ENCODE measurements around the gene LTF.

The LTF gene

GRCh38 chr3:46416811-46417510 lies 47.7 kb downstream of the LTF start:
- in situ Hi-C loops (cut with HindIII; ENCODE audit: low sequenced_read_pairs), result no loop called here

GRCh38 chr3:46416125-46416810 lies 48.4 kb downstream of the LTF start:
- in situ Hi-C loops (cut with HindIII; ENCODE audit: low sequenced_read_pairs), result no loop called here

- in situ Hi-C loops (cut with HindIII; ENCODE audit: low sequenced_read_pairs), result no loop called here
Observed at GRCh38 chr3:46414739-46415138, 50.0 kb downstream of the LTF start.

- in situ Hi-C loops (cut with HindIII; ENCODE audit: low sequenced_read_pairs), result no loop called here
Observed at GRCh38 chr3:46413951-46414350, 50.8 kb downstream of the LTF start.

- in situ Hi-C loops (cut with HindIII; ENCODE audit: low sequenced_read_pairs), result no loop called here
Observed at GRCh38 chr3:46412786-46413298, 51.9 kb downstream of the LTF start.

GRCh38 chr3:46411271-46411670 lies 53.4 kb downstream of the LTF start:
- in situ Hi-C loops (cut with HindIII; ENCODE audit: low sequenced_read_pairs), result no loop called here

GRCh38 chr3:46410669-46411068 lies 54.0 kb downstream of the LTF start:
- in situ Hi-C loops (cut with HindIII; ENCODE audit: low sequenced_read_pairs), result no loop called here

GRCh38 chr3:46409739-46410489 lies 54.8 kb downstream of the LTF start:
- in situ Hi-C loops (cut with HindIII; ENCODE audit: low sequenced_read_pairs), result loop anchor here (10.0 kb wide), 1 partner anchor 685 kb away; no protein-coding TSS in a partner anchor

- in situ Hi-C loops (cut with HindIII; ENCODE audit: low sequenced_read_pairs), result loop anchor here (10.0 kb wide), 1 partner anchor 684 kb away; no protein-coding TSS in a partner anchor
Observed at GRCh38 chr3:46408853-46409252, 55.9 kb downstream of the LTF start.

GRCh38 chr3:46407970-46408369 lies 56.7 kb downstream of the LTF start:
- in situ Hi-C loops (cut with HindIII; ENCODE audit: low sequenced_read_pairs), result loop anchor here (10.0 kb wide), 1 partner anchor 683 kb away; no protein-coding TSS in a partner anchor

GRCh38 chr3:46406788-46407611 lies 57.7 kb downstream of the LTF start, which contains the start of the genes CCR5AS and CCRL2:
TSS of gene CCR5AS (minus strand) at chr3:46407066.
TSS of gene CCRL2 (plus strand) at chr3:46407259. CDS start at chr3:46408080, 821 bp downstream.
- in situ Hi-C loops (cut with HindIII; ENCODE audit: low sequenced_read_pairs), result loop anchor here (10.0 kb wide), 1 partner anchor 682 kb away; no protein-coding TSS in a partner anchor

GRCh38 chr3:46406443-46406787 lies 58.3 kb downstream of the LTF start:
- in situ Hi-C loops (cut with HindIII; ENCODE audit: low sequenced_read_pairs), result loop anchor here (10.0 kb wide), 1 partner anchor 682 kb away; no protein-coding TSS in a partner anchor

- in situ Hi-C loops (cut with HindIII; ENCODE audit: low sequenced_read_pairs), result loop anchor here (10.0 kb wide), 1 partner anchor 681 kb away; no protein-coding TSS in a partner anchor
Observed at GRCh38 chr3:46405301-46406019, 59.2 kb downstream of the LTF start.

GRCh38 chr3:46402902-46403301 lies 61.8 kb downstream of the LTF start:
- in situ Hi-C loops (cut with HindIII; ENCODE audit: low sequenced_read_pairs), result loop anchor here (10.0 kb wide), 1 partner anchor 678 kb away; no protein-coding TSS in a partner anchor

- in situ Hi-C loops (cut with HindIII; ENCODE audit: low sequenced_read_pairs), result loop anchor here (10.0 kb wide), 1 partner anchor 677 kb away; no protein-coding TSS in a partner anchor
Observed at GRCh38 chr3:46401579-46401978, 63.1 kb downstream of the LTF start.

- in situ Hi-C loops (cut with HindIII; ENCODE audit: low sequenced_read_pairs), result loop anchor here (10.0 kb wide), 1 partner anchor 676 kb away; no protein-coding TSS in a partner anchor
Observed at GRCh38 chr3:46400846-46401245, 63.9 kb downstream of the LTF start.

- in situ Hi-C loops (cut with HindIII; ENCODE audit: low sequenced_read_pairs), result loop anchor here (10.0 kb wide), 1 partner anchor 675 kb away; no protein-coding TSS in a partner anchor
Observed at GRCh38 chr3:46400000-46400734, 64.5 kb downstream of the LTF start.

GRCh38 chr3:46399557-46399956 lies 65.1 kb downstream of the LTF start:
- in situ Hi-C loops (cut with HindIII; ENCODE audit: low sequenced_read_pairs), result no loop called here

- in situ Hi-C loops (cut with HindIII; ENCODE audit: low sequenced_read_pairs), result no loop called here
Observed at GRCh38 chr3:46399098-46399497, 65.6 kb downstream of the LTF start.
